ENCODE results near the gene H1-8.

DNA sequence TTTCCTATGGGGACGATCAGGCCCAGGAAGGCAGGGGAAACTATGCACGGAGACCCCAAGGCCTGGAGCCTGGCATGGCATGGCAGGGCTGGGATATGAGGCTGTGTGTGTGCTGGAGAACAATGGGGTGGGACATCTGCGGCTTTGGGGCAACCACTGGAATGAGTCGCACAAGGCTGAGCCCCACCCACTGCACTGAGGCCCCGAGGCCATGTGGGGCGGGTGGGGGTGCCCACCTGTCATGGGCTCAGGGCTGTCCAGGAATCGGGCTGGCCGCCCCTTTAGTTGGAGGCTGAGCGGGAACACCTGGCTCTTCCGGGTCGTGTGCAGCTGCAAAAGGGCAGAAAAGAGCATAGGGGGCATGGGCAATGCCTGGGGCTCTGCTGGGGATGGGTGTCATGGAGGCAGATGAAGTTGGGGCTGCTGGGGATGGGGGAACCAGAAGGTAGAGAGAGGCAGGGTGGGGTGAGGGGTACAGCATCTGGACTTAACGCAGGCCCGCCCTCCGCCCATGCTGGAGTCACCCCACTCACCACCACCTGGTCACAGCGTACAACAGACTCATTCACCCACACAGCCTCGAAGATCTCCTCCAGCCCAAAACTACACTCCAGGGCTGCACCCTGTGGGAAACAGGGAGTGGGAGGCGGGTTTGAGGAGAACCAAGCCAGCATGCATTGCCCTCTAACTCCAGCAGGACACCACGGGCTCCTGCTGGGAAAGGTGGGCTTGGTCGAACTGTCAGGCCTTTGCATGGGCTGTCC is 32.4 kb downstream of the H1-8 start:
- TF ChIP-seq, protein P1, sequence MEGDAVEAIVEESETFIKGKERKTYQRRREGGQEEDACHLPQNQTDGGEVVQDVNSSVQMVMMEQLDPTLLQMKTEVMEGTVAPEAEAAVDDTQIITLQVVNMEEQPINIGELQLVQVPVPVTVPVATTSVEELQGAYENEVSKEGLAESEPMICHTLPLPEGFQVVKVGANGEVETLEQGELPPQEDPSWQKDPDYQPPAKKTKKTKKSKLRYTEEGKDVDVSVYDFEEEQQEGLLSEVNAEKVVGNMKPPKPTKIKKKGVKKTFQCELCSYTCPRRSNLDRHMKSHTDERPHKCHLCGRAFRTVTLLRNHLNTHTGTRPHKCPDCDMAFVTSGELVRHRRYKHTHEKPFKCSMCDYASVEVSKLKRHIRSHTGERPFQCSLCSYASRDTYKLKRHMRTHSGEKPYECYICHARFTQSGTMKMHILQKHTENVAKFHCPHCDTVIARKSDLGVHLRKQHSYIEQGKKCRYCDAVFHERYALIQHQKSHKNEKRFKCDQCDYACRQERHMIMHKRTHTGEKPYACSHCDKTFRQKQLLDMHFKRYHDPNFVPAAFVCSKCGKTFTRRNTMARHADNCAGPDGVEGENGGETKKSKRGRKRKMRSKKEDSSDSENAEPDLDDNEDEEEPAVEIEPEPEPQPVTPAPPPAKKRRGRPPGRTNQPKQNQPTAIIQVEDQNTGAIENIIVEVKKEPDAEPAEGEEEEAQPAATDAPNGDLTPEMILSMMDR (IDR thresholded peaks at IDR 0.05): no peak
- TF ChIP-seq EP300 (IDR thresholded peaks at IDR 0.05) (no peak), POLR2A (IDR thresholded peaks at IDR 0.05) (no peak), POLR2AphosphoS5 (IDR thresholded peaks at IDR 0.05) (no peak)

All from upper lobe of left lung (tissue), 4 donors.